ENCODE data around the gene SEM1.
"Not testable (repeated sequence)": the region's sequence is repeated elsewhere in the genome, so short reads cannot be mapped to it uniquely, and the experiment has no call there.

Gene SEM1

DNA sequence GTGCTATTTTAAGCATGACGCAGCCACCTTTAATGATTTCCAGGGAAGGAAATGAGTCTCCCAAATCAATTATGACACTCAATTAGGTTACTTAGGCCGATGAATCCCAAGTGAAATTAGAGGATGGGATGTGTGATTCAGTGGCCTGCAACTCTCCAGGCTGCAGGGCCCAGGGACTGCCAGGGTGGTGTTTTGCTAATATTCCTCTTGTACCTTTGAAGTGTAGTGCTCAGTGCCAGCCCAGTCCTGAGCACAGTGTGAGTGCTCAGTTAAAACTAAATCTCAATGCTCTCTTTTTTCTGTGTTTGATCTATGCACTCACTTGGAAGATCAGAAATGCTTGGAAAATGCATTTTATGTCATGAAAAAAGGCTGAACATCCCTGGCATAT is 51.6 kb downstream of the SEM1 start:
- no peak for DNase-seq

DNA sequence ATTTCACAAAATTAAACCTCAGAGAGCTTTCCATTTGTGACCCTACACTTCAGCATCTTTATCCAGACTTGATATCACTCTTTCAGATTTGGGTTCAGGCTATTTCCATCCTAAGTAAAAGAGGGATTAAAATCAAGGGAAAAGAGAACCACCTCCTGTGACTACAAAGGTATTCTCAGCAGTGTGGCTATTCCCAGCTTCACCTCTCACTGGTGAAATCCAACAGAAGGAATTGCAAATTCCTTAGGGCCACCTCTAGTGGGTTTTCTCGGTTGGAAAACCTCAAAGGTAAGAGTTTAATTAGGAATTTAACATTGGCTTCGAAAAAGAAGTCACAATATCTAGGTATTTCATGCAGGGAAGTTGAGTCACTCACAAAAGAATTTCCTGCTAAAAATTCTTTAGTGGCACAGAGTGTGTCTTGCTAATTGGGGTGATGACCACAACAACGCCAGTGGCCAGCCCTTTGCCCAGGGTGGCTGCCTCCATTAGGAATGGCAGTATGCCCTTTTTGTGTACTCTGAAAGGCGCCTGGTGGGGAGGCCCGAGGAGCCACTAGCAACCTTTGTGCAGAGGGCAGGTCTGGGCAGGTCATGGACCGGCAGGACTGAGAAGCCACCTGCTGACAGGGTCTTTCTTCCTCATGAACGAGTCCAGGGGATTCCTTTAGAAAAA is 52.2 kb downstream of the SEM1 start:
- DNase-seq = no peak

DNA sequence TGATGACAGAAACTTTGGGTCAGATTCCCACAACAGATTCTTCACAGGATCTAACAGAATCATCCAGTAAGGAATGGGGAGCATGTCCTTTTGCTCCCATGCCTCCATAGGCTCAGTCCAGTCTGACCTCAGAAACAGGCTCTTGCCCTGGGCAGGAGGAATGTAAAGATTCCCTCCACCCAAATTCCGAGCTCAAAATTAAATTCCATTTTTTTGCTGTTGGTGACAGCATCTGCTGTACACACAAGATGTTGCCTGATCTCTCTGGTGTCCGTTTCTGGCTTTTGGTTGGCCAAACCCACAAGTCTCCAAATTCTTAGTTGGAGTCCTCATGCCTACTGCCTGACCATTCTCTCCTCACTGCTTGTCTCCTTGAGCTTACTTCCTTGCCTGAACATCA is 53.7 kb downstream of the SEM1 start:
- no peak for DNase-seq

DNA sequence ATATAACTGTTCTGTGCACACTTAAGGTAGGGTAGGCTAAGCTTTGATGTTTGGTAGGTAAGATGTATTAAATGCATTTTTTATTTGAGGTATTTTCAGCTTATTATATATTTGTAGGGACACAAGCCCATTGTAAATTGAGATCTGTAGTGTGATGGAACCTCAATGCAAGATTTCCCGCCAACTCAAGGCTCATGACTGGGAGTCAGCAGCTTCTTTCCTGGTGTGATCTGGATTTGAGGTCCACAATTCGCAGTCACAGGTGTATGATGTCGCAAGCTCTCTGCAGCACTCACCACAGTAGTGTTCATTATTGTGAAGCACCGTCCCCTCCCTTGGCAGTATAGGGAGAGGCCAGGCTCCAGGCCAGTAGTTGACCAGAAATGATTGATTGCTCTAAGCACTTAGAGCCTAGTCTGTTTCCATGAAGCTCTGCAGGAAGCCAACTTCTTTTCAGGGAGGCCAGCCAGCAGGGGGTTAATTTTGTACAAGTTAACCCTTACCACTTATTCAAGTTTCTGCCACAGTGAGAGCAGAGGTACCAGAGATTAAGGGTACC is 54.9 kb downstream of the SEM1 start:
- no peak for DNase-seq

DNA sequence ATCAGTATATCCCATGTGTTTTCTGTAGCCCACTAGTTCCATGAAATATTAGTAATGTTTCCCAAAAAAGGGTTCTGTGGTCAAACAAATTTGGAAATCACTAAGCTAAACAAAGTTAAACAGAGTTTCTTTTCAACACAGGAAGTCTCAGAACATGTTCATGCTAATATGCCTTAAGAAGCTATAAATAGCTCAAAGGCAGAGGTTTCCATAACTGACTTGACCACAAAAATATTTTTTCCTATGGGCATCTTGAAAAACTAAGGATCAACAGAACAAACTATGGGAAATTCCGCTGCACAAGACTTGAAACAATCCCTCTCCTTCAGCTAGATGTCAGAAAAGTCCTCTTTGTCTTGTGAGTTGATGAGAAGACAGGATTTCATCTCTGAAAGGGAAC is 59.7 kb downstream of the SEM1 start:
- no peak for DNase-seq

DNA sequence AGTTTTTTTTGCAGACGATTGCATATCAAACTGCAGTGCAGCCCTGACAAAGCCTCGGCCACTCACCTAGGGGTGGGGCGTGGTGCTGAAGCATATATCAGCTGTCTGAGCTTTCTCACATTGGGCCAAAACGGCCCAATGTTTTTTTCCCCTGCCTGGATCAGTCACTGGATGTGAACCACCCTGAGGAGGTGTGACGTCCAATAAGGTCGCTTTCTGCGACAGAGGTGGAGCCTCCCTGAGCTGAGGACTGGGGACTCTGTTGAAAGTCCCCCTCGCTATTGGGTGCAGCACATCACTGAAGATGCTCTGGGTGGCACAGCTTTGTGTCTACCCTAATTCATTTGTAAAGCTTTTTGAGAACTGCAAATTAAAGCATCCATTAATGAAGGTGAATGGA is 60.9 kb downstream of the SEM1 start:
- DNase-seq = no peak

- DNase-seq = no peak
Observed at GRCh38 chr7:96647733-96648132, 61.9 kb downstream of the SEM1 start.

DNA sequence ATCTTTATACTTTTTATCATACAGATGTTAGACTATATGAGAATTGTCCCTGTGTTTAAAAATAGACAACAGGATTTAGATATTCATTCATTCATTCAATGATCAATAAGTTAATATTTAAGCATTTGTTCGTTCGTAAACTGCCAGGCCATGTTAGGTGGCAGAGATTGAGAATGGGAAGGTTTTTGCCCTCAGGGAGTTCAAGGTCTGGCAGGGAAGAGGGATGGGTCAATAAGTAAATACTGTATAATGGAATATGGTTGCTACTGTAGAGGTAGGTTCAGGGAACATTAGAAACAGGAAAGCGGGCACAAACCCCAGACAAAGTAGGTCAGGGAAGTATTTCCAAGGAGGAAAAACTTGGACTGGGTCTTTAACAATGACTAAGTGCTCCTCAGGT is 64.6 kb downstream of the SEM1 start:
- no peak for DNase-seq

GRCh38 chr7:96643436-96643835 is 66.2 kb downstream of the SEM1 start:
- not testable (repeated sequence) for DNase-seq

DNA sequence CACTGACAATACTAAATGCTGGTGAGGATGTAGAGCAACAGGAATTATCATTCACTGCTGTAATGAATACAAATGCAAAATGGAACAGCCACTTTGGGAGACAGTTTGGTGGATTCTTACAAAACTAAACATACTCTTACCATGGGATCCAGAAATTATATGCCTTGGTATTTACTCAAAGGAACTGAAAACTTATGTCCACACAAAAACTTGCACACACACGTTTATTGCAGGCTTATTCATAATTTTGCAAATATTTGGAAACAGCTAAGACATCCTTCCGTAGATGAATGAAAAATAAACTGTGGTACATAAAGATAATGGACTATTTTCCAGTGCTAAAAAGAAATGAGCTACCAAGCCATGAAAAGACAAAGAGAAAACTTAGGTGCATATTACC is 69.6 kb downstream of the SEM1 start:
- DNase-seq = no peak
